Kidney (tissue), 14 donors: ENCODE measurements around the gene ITGB7. TPM values are rescaled to one million over a fixed set of nuclear protein-coding genes. Genes with fewer than 3 reads are reported as not detected.
A peak's percentile ranks its signal among the peaks of the same experiment; 100 is the strongest.

Experiments
- DNase-seq, 5 donors: peaks; one replicate each; pipeline ENCODE4 v3.0.0-alpha.2; 2013 to 2020
- FAIRE-seq: peaks from 2 replicates; lab custom pipeline; 2012; peaks lifted over from hg19 to GRCh38; lab: Jason Lieb, UNC
- H3K27ac ChIP-seq, 2 donors: one replicate each; pipeline ENCODE4 v1.7.0; 2013; ENCODE audit warnings: low read depth in 2 of 2, low read length in 2 of 2, inconsistent platforms in 1 of 2
- H3K27me3 ChIP-seq: one replicate; pipeline ENCODE4 v1.7.1; 2013; ENCODE audit warnings: low read length, inconsistent platforms; ENCODE audit not compliant: control insufficient read depth, insufficient read depth
- H3K36me3 ChIP-seq, 3 donors: one replicate each; pipeline versions ENCODE4 v1.7.0 to v1.7.1; 2013; ENCODE audit warnings: low read length in 3 of 3, control low read depth in 1 of 3, inconsistent platforms in 1 of 3; ENCODE audit not compliant: insufficient read depth in 3 of 3, control insufficient read depth in 2 of 3
- H3K4me1 ChIP-seq, 3 donors: one replicate each; pipeline versions ENCODE4 v1.7.0 to v1.7.1; 2013; ENCODE audit warnings: low read length in 3 of 3, inconsistent platforms in 1 of 3, low read depth in 1 of 3; ENCODE audit not compliant: control insufficient read depth in 2 of 3, insufficient read depth in 2 of 3
- H3K4me3 ChIP-seq, 3 donors: one replicate each; pipeline versions ENCODE4 v1.7.0 to v1.8.1; 2013; ENCODE audit warnings: low read length in 3 of 3, control low read depth in 1 of 3, inconsistent platforms in 1 of 3
- H3K9ac ChIP-seq, 3 donors: one replicate each; pipeline versions ENCODE4 v1.7.0 to v1.7.1; 2013; ENCODE audit warnings: low read length in 3 of 3, control low read depth in 1 of 3, inconsistent platforms in 1 of 3
- H3K9me3 ChIP-seq, 3 donors: one replicate each; pipeline versions ENCODE4 v1.7.0 to v1.7.1; 2013; ENCODE audit warnings: low read length in 3 of 3, control low read depth in 1 of 3, inconsistent platforms in 1 of 3; ENCODE audit not compliant: control insufficient read depth in 2 of 3, insufficient read depth in 1 of 3
- intact Hi-C: fragments of 100-400 bp; cut with DNase I; formaldehyde crosslinking; loops from one replicate; pipeline ENCODE4 v1.11.1; 2022
- polyA plus RNA-seq: library from polyadenylated mRNA; stranded (reverse); fragments of 350-450 nt; fragmentation: Illumina TruSeq; extraction: RNeasy Lipid Tissue Mini Kit (QIAGEN cat#74804); gene quantifications from one replicate; pipeline ENCODE4 v1.2.3, GENCODE V29; 2014; ENCODE audit warnings: low read depth, low replicate concordance; ENCODE audit not compliant: insufficient read depth
- total RNA-seq: library from RNA; stranded (reverse); fragmentation: NEBNext Ultra II Directional; extraction: Animal tissue kit (Norgen Biotek cat#: 25700); gene quantifications from one replicate; pipeline ENCODE4 v1.2.1, GENCODE V29; 2021
- TF ChIP-seq, protein P1 (sequence below): IDR thresholded peaks from 3 replicates; pipeline ENCODE4 v1.5.1; 2012; ENCODE audit warnings: mild to moderate bottlenecking, moderate library complexity, borderline replicate concordance; ENCODE audit not compliant: insufficient read depth; ENCODE audit errors: extremely low read depth
- donor health status: control.
- donor health status: control.
- donor health status: control.
- donor health status: control.
- donor health status: control.
- donor health status: DM: yes; HTN: yes; CAD: no.
- donor health status: Normal renal cell carcinoma (clear cell type).

Gene ITGB7
- total and polyA plus RNA-seq, 2 donors from 2014 or later = 11.0 to 14.5 TPM

DNA sequence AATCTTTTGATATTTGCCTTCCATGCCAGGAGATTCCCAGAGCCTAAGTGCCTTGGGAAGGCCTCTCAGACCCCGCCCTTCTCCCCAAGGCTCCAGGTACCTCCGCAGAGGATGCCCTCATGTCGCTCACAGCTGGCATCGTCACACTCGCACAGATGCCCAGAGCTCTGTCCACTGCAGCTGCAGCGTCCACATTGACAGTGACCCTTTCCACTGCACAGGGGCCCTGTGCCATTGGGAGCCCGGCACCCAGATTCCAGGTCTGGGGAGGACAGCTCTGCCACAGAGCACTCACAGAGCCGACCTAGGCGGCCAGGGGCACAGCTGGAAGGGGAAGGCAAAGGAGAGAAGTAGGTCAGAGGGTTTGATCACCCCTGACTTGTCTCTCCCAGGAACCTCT, 14.0 kb downstream of the ITGB7 start:
- H3K4me3 ChIP-seq = no peak overlapping the region
- peaks cover 0 to 8% (median 6%) of the 10 kb centered on the region in 3 donors for H3K36me3 ChIP-seq
- intact Hi-C loops = loop anchor here (10.0 kb wide), 1 partner anchor 128 kb away; no protein-coding TSS in a partner anchor
- TF ChIP-seq, protein P1, sequence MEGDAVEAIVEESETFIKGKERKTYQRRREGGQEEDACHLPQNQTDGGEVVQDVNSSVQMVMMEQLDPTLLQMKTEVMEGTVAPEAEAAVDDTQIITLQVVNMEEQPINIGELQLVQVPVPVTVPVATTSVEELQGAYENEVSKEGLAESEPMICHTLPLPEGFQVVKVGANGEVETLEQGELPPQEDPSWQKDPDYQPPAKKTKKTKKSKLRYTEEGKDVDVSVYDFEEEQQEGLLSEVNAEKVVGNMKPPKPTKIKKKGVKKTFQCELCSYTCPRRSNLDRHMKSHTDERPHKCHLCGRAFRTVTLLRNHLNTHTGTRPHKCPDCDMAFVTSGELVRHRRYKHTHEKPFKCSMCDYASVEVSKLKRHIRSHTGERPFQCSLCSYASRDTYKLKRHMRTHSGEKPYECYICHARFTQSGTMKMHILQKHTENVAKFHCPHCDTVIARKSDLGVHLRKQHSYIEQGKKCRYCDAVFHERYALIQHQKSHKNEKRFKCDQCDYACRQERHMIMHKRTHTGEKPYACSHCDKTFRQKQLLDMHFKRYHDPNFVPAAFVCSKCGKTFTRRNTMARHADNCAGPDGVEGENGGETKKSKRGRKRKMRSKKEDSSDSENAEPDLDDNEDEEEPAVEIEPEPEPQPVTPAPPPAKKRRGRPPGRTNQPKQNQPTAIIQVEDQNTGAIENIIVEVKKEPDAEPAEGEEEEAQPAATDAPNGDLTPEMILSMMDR = no peak
- H3K27ac ChIP-seq = no peak overlapping the region
- DNase-seq (no peak), FAIRE-seq (no peak)
- peaks cover 0 to 15% (median 14%) of the 10 kb centered on the region in 3 donors for H3K4me1 ChIP-seq
- no peaks in the 10 kb centered on the region for H3K27me3 ChIP-seq
- H3K9ac ChIP-seq = no peak overlapping the region
- H3K9me3 ChIP-seq = no peaks in the 10 kb centered on the region

DNA sequence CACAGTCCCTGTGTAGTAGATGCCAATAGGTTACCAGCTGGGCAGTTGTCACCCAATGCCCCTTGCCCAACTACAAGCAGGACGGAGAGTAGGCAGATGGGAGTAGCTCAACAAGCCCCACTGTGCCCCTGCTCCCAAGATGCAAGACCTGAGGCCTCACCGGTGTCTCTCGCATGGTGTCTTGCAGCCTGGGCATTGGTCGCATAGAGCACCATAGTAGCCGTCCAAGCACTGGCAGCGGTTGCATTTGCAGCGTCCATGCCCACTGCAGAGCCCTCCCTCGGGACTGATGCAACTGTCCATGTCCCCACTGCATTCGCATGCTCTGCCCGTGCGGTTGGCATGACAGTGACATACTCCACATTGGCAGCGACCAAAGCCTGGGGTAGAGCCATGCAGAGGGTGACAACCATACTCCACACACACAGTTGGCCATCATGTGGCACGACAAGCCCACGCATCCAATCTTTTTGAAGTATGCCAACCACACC, 14.5 kb downstream of the ITGB7 start:
- Histone ChIP-seq H3K27me3 (no peaks in the 10 kb centered on the region), H3K4me1 (peaks cover 0 to 15% (median 11%) of the 10 kb centered on the region in 3 donors), H3K9ac (no peak overlapping the region), H3K9me3 (no peaks in the 10 kb centered on the region), H3K36me3 (peaks cover 0 to 12% (median 9%) of the 10 kb centered on the region in 3 donors), H3K27ac (no peak overlapping the region), H3K4me3 (no peak overlapping the region)
- intact Hi-C loops = loop anchor here (10.0 kb wide), 1 partner anchor 128 kb away; no protein-coding TSS in a partner anchor
- TF ChIP-seq, protein P1 = no peak
- no peak for FAIRE-seq
- no peak for DNase-seq

DNA sequence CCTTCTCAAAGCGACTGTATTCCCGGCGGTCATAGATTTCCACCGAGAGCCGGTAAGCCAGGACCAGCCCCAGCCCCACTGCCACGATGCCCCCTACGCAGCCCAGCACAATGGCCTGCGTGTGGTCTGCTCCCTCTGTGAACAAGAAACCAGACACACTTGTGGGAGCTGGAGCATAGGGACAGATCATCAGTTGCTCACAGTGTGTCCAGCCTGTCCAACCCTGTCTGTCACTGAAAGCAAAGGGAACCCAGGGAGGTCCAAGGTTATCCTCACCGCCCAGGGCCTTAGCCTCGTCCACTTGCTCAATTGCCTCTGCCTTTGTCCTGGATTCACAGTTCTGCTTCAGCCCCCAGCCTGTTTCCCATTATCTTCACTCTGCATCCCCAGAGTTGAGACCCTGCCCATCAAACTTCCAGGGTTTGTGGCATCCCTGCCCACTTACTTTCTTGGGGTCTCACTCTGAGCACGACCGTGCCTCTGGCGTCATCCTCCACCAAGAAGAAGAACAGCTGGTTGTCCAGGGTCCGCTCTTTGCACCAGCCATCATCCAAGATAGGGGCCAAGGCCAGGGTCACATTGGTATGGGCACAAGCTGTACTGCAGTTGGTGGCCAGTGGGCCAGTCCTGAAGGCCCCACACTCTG, 15.0 kb downstream of the ITGB7 start:
- FAIRE-seq = no peak
- no peaks in the 10 kb centered on the region for H3K27me3 ChIP-seq

More for the DNA sequence above, 15.0 kb downstream of the ITGB7 start:
- peak in 1 of 5 donors; percentile 31 for DNase-seq
- H3K4me3 ChIP-seq = no peak overlapping the region
- H3K9me3 ChIP-seq = no peaks in the 10 kb centered on the region
- no peak overlapping the region for H3K27ac ChIP-seq
- H3K4me1 ChIP-seq = peaks cover 0 to 12% (median 8%) of the 10 kb centered on the region in 3 donors
- peaks cover 2 to 18% (median 15%) of the 10 kb centered on the region in 3 donors for H3K36me3 ChIP-seq
- TF ChIP-seq, protein P1 = no peak
- intact Hi-C loops = loop anchor here (10.0 kb wide), 1 partner anchor 127 kb away; no protein-coding TSS in a partner anchor
- H3K9ac ChIP-seq = no peak overlapping the region
